ENCODE results near the gene CLEC3B. TPM values are rescaled to one million over a fixed set of nuclear protein-coding genes. Genes with fewer than 3 reads are reported as not detected.

The CLEC3B gene
- total RNA-seq = 0.34 TPM in 1 of 2 replicates, not detected in the other
- 3.1 TPM for total RNA-seq (2013)
- 0.33 and 0.82 TPM in 2 replicates for polyA plus RNA-seq
- 0.77 TPM in 1 of 2 replicates, not detected in the other for polyA minus RNA-seq

GRCh38 chr3:45026038-45026437, at the start of gene CLEC3B:
CLEC3B (plus strand) TSS chr3:45026303; CDS start chr3:45026363, 60 bp downstream.
- H3K4me2 ChIP-seq (replicated peaks; ENCODE audit: low read depth, low read length, poor library complexity, severe bottlenecking) = no peak within 1 kb of the TSS
- H3K27ac ChIP-seq (ENCODE audit: low read length in 2 of 2) = no peak within 1 kb of the TSS

GRCh38 chr3:44981220-44981619, 44.9 kb upstream of the CLEC3B start:
- DNase-seq = no peak
- H3K4me3 ChIP-seq (ENCODE audit: control extremely low read depth in 1 of 5, extremely low read depth in 1 of 5, insufficient read depth in 1 of 5, low read depth in 2 of 5, low read length in 4 of 5) = no peak overlapping the region
- no peaks in the 10 kb centered on the region for H3K9me3 ChIP-seq (ENCODE audit: control extremely low read depth in 1 of 3, control insufficient read depth in 2 of 3, insufficient read depth in 1 of 3, low read length in 2 of 3)
- peaks cover 43 to 45% of the 10 kb centered on the region in 2 donors for H3K4me1 ChIP-seq (ENCODE audit: control insufficient read depth in 2 of 2, insufficient read depth in 2 of 2, low read length in 2 of 2)
- peak overlapping the region in 1 of 2 donors; percentile 59 for H3K27ac ChIP-seq (ENCODE audit: low read length in 2 of 2)
- no peaks in the 10 kb centered on the region for H3K27me3 ChIP-seq (replicated peaks in 1 of 4; ENCODE audit: control extremely low read depth in 1 of 4, control insufficient read depth in 3 of 4, insufficient read depth in 4 of 4, low read length in 3 of 4)
- H3K27ac Mint-ChIP-seq = no peak overlapping the region
- peaks cover 42% of the 10 kb centered on the region for H4K20me1 ChIP-seq (ENCODE audit: control insufficient read depth, insufficient read depth, low read length, poor library complexity, severe bottlenecking)
- peaks cover 61% of the 10 kb centered on the region for H3K4me1 Mint-ChIP-seq
- peaks cover 90% of the 10 kb centered on the region for H3K79me2 ChIP-seq (ENCODE audit: control insufficient read depth, insufficient read depth, low read length)
- no peak for TF ChIP-seq EZH2 (IDR thresholded peaks at IDR 0.05; ENCODE audit: borderline replicate concordance, insufficient read depth, low read depth, low read length, poor library complexity, severe bottlenecking)
- TF ChIP-seq CTCF (IDR thresholded peaks at IDR 0.05) = no peak
- ChIA-PET POLR2A (no interaction called here), CTCF (no interaction called here)
- H2AFZ ChIP-seq (ENCODE audit: insufficient read depth, low read depth, low read length, poor library complexity, severe bottlenecking) = no peak overlapping the region
- no peak for ATAC-seq (ENCODE audit: low read depth)
- intact Hi-C loops (cut with micrococcal nuclease) = no loop called here
- peaks cover 0 to 6% of the 10 kb centered on the region in 2 experiments for H3K36me3 ChIP-seq (replicated peaks in 1 of 2; ENCODE audit: control extremely low read depth in 1 of 2, control insufficient read depth in 1 of 2, extremely low read depth in 1 of 2, insufficient read depth in 2 of 2, low read length in 1 of 2)
- no CpG with 5 or more reads among the region's 1 CpG for WGBS (ENCODE audit: insufficient coverage)
- no peaks in the 10 kb centered on the region for H3K9me3 Mint-ChIP-seq (ENCODE audit: insufficient read depth)
- no peaks in the 10 kb centered on the region for H3K27me3 Mint-ChIP-seq
- H3K4me2 ChIP-seq (replicated peaks; ENCODE audit: low read depth, low read length, poor library complexity, severe bottlenecking) = peak overlapping the region; percentile 47
- H3K9ac ChIP-seq (ENCODE audit: low read length) = no peak overlapping the region
- H3K4me3 Mint-ChIP-seq = no peak overlapping the region

More at GRCh38 chr3:45026038-45026437, at the start of gene CLEC3B:
- no peak within 1 kb of the TSS for H3K9ac ChIP-seq (ENCODE audit: low read length)
- Mint-ChIP-seq H3K4me3 (no peak within 1 kb of the TSS), H3K4me1 (no peaks in the 10 kb centered on the region), H3K9me3 (ENCODE audit: insufficient read depth) (no peaks in the 10 kb centered on the region), H3K27me3 (peaks cover 11% of the 10 kb centered on the region), H3K27ac (no peak within 1 kb of the TSS)
- no peaks in the 10 kb centered on the region for H3K9me3 ChIP-seq (ENCODE audit: control extremely low read depth in 1 of 3, control insufficient read depth in 2 of 3, insufficient read depth in 1 of 3, low read length in 2 of 3)
- peaks cover 0 to 28% (median 5%) of the 10 kb centered on the region in 4 experiments for H3K27me3 ChIP-seq (replicated peaks in 1 of 4; ENCODE audit: control extremely low read depth in 1 of 4, control insufficient read depth in 3 of 4, insufficient read depth in 4 of 4, low read length in 3 of 4)
- ChIA-PET POLR2A (no interaction called here), CTCF (no interaction called here)
- ATAC-seq (ENCODE audit: low read depth) (no peak), DNase-seq (no peak)
- intact Hi-C loops (cut with micrococcal nuclease) = no loop called here
- H3K79me2 ChIP-seq (ENCODE audit: control insufficient read depth, insufficient read depth, low read length) = no peaks in the 10 kb centered on the region
- TF ChIP-seq EZH2 (IDR thresholded peaks at IDR 0.05; ENCODE audit: borderline replicate concordance, insufficient read depth, low read depth, low read length, poor library complexity, severe bottlenecking) (no peak), CTCF (IDR thresholded peaks at IDR 0.05) (no peak)
- H3K4me3 ChIP-seq (ENCODE audit: control extremely low read depth in 1 of 5, extremely low read depth in 1 of 5, insufficient read depth in 1 of 5, low read depth in 2 of 5, low read length in 4 of 5) = no peak within 1 kb of the TSS
- no peaks in the 10 kb centered on the region for H3K36me3 ChIP-seq (replicated peaks in 1 of 2; ENCODE audit: control extremely low read depth in 1 of 2, control insufficient read depth in 1 of 2, extremely low read depth in 1 of 2, insufficient read depth in 2 of 2, low read length in 1 of 2)
- no peaks in the 10 kb centered on the region for H4K20me1 ChIP-seq (ENCODE audit: control insufficient read depth, insufficient read depth, low read length, poor library complexity, severe bottlenecking)
- no peaks in the 10 kb centered on the region for H3K4me1 ChIP-seq (ENCODE audit: control insufficient read depth in 2 of 2, insufficient read depth in 2 of 2, low read length in 2 of 2)
- no peak within 1 kb of the TSS for H2AFZ ChIP-seq (ENCODE audit: insufficient read depth, low read depth, low read length, poor library complexity, severe bottlenecking)
- WGBS (ENCODE audit: insufficient coverage) = 43% methylated on average over 12 of the region's 13 CpGs

Data from B cell (primary cell).